Naive B cell (primary cell): ENCODE results near the gene RPAIN. TPM values are rescaled to one million over a fixed set of nuclear protein-coding genes. Genes with fewer than 3 reads are reported as not detected.

ENCODE experiments used
- ATAC-seq, 2 donors: fragments of 150-1000 bp; cut with Tn5 transposase; 2 replicates each; pipeline ENCODE4 v1.10.0; 2021; ENCODE audit warnings: low read depth in 2 of 2, mild to moderate bottlenecking in 2 of 2, moderate library complexity in 2 of 2
- DNase-seq: peaks from one replicate; pipeline ENCODE4 v3.0.0; 2022
- H3K27ac Mint-ChIP-seq, 6 donors: one replicate each; pipeline ENCODE4 v1.8.0; 2020 to 2022; ENCODE audit warnings: mild to moderate bottlenecking in 6 of 6, mixed read lengths in 6 of 6, moderate library complexity in 5 of 6, inconsistent platforms in 2 of 6
- H3K27me3 Mint-ChIP-seq, 3 donors: one replicate each; pipeline ENCODE4 v1.8.0; 2021 to 2022; ENCODE audit warnings: mixed read lengths in 3 of 3, mild to moderate bottlenecking in 1 of 3
- H3K36me3 Mint-ChIP-seq, 2 donors: one replicate each; pipeline ENCODE4 v1.8.0; 2020 to 2022; ENCODE audit warnings: mixed read lengths in 2 of 2, inconsistent platforms in 1 of 2, mild to moderate bottlenecking in 1 of 2
- H3K4me1 Mint-ChIP-seq, 3 donors: one replicate each; pipeline ENCODE4 v1.8.0; 2020 to 2022; ENCODE audit warnings: mixed read lengths in 3 of 3, inconsistent platforms in 1 of 3, mild to moderate bottlenecking in 1 of 3, moderate library complexity in 1 of 3
- H3K4me3 Mint-ChIP-seq, 8 donors: one replicate each; pipeline ENCODE4 v1.8.0; 2020 to 2022; ENCODE audit warnings: mild to moderate bottlenecking in 8 of 8, mixed read lengths in 8 of 8, moderate library complexity in 8 of 8, inconsistent platforms in 2 of 8
- H3K9me3 Mint-ChIP-seq, 7 donors: one replicate each; pipeline ENCODE4 v1.8.0; 2020 to 2022; ENCODE audit warnings: mixed read lengths in 7 of 7, mild to moderate bottlenecking in 5 of 7, inconsistent platforms in 2 of 7, moderate library complexity in 1 of 7
- polyA plus RNA-seq, 6 donors: library from polyadenylated mRNA; unstranded; fragments of 300-500 nt; fragmentation: Illumina TruSeq; gene quantifications; one replicate each; pipeline ENCODE4 v1.2.3, GENCODE V29; 2021; ENCODE audit warnings: low read depth in 6 of 6

RPAIN gene
- polyA plus RNA-seq, 6 donors from 2014 or later: 41.4 to 58.7 (median 50.5) TPM

DNA sequence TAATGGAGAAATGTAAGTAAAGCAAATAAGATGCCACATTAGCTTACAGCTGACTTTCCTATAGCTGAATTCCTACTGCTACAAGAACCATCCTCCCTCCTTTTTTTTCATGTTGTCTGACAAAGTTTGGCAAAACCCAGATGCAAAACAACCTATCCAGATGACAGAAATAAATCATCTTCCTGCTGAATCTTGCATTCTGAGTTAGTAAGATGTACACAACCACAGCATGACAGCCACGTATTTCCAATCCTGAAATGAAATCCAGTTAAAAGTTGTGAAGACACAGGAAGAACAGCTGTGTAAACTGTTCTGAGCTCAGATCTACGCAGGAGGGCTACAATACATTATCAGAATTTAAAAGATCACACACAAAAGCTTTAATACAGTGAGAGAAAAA is 53.9 kb downstream of the RPAIN start:
- Mint-ChIP-seq H3K36me3 (peaks cover 9% of the 10 kb centered on the region in 2 donors), H3K27me3 (no peaks in the 10 kb centered on the region), H3K4me3 (no peak overlapping the region), H3K27ac (peak overlapping the region in 1 of 6 donors; percentile 15), H3K9me3 (no peaks in the 10 kb centered on the region), H3K4me1 (peaks cover 7 to 13% (median 9%) of the 10 kb centered on the region in 3 donors)
- DNase-seq: no peak
- no peak for ATAC-seq

DNA sequence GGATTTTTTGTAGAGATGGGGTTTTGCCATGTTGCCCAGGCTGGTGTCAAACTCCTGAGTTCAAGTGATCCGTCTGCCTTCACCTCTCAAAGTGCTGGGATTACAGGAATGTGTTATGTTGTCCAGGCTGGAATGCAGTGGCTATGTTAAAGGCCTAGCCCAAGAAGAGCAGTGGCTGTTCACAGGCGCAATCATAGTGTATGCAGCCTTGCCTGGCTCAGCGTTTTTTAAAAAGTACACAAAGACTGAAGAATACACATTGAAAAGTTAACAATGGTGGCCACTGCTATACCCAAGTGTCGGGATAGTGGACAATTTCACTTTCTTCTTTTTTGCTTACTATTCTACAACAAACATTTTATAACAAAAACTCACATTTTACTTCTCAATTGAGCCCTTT is 59.0 kb downstream of the RPAIN start:
- peaks cover 16% of the 10 kb centered on the region in 2 donors for H3K36me3 Mint-ChIP-seq
- ATAC-seq (no peak), DNase-seq (no peak)
- no peak overlapping the region for H3K4me3 Mint-ChIP-seq
- H3K4me1 Mint-ChIP-seq: peaks cover 7 to 20% (median 7%) of the 10 kb centered on the region in 3 donors
- H3K27me3 Mint-ChIP-seq: no peaks in the 10 kb centered on the region
- no peak overlapping the region for H3K27ac Mint-ChIP-seq
- no peaks in the 10 kb centered on the region for H3K9me3 Mint-ChIP-seq

DNA sequence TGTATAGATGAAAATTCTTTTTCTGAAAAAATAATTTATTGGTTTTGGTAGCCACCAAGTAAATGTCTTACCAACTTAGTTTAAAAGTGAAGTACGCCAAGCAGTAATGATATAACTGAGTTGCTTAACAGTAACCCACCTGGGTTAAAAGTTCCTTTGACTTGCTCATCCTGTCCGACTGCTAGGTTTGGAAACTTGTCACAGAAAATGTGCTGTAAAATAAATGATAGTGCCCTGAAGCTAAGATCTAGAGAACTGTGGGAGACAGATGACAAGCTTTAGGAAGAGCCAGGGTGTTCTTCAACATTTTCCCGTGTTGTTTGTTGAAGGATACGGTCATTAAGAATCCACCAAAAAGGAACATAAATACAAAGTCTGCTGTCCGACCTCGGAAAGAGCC is 61.0 kb downstream of the RPAIN start:
- DNase-seq (no peak), ATAC-seq (no peak)
- H3K4me3 Mint-ChIP-seq: no peak overlapping the region
- H3K36me3 Mint-ChIP-seq: peaks cover 16% of the 10 kb centered on the region in 2 donors
- peak overlapping the region in 1 of 6 donors; percentile 28 for H3K27ac Mint-ChIP-seq
- no peaks in the 10 kb centered on the region for H3K9me3 Mint-ChIP-seq
- H3K4me1 Mint-ChIP-seq: peaks cover 14 to 38% (median 15%) of the 10 kb centered on the region in 3 donors
- no peaks in the 10 kb centered on the region for H3K27me3 Mint-ChIP-seq

DNA sequence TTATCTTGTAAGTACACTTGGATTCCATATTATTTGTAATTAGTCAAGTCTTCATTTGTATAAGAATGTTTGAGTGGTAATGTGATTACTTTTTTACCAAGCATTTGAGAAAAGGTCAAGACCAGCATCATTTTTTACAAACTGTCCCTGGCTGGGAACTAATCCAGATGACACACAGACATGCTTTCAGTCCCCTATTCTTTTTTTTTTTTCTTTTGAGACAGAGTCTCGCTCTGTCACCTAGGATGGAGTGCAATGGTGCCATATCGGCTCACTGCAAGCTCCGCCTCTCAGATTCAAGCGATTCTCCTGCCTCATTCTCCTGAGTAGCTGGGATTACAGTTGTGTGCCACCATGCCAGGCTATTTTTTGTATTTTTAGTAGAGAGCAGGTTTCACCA is 61.5 kb downstream of the RPAIN start:
- peaks cover 14 to 38% (median 15%) of the 10 kb centered on the region in 3 donors for H3K4me1 Mint-ChIP-seq
- no peaks in the 10 kb centered on the region for H3K9me3 Mint-ChIP-seq
- H3K36me3 Mint-ChIP-seq: peaks cover 15 to 16% of the 10 kb centered on the region in 2 donors
- DNase-seq (no peak), ATAC-seq (no peak)
- H3K27me3 Mint-ChIP-seq: no peaks in the 10 kb centered on the region
- peak overlapping the region in 2 of 6 donors; percentile 14 to 31 for H3K27ac Mint-ChIP-seq
- H3K4me3 Mint-ChIP-seq: no peak overlapping the region

Other genes with a start within 250 kb of the RPAIN start
- 1 to 10 TPM in 5 of 6 donors, under 1 TPM in 1; 0.82 to 4.8 (median 4.0) TPM for gene ZNF594, start 228.3 kb upstream of the RPAIN start, polyA plus RNA-seq
- gene SCIMP, start 185.3 kb upstream of the RPAIN start, polyA plus RNA-seq: 100 to 1,000 TPM in 3 of 6 donors, 10 to 100 TPM in 3; 80.4 to 181 (median 103) TPM
- 10 to 100 TPM; 54.6 to 90.2 (median 71.8) TPM for gene RABEP1, start 137.9 kb upstream of the RPAIN start, polyA plus RNA-seq
- 100 to 1,000 TPM; 261 to 392 (median 297) TPM for gene NUP88, start 520 bp upstream of the RPAIN start, polyA plus RNA-seq
- 100 to 1,000 TPM; 206 to 309 (median 274) TPM for gene C1QBP, start 19.0 kb downstream of the RPAIN start, polyA plus RNA-seq
- gene DHX33, start 48.8 kb downstream of the RPAIN start, polyA plus RNA-seq: 1 to 10 TPM in 3 of 6 donors, under 1 TPM in 3; 0.19 to 1.9 (median 1.1) TPM
- 10 to 100 TPM; 59.7 to 96.5 (median 69.5) TPM for gene DERL2, start 66.0 kb downstream of the RPAIN start, polyA plus RNA-seq
- 10 to 100 TPM; 12.2 to 34.3 (median 26.8) TPM for gene MIS12, start 66.4 kb downstream of the RPAIN start, polyA plus RNA-seq
- gene NLRP1, start 164.3 kb downstream of the RPAIN start, polyA plus RNA-seq: 10 to 100 TPM in 5 of 6 donors, 1 to 10 TPM in 1; 8.8 to 43.3 (median 18.2) TPM